ENCODE measurements around the gene EFCAB5.
"Not testable (repeated sequence)": the region's sequence is repeated elsewhere in the genome, so short reads cannot be mapped to it uniquely, and the experiment has no call there.

EFCAB5 gene

GRCh38 chr17:29941334-29941733 lies at the start of gene EFCAB5:
Gene EFCAB5 (plus strand): TSS chr17:29941634. CDS start chr17:29941797, 163 bp downstream.
- no peak for DNase-seq

- DNase-seq, result no peak
Observed at GRCh38 chr17:29892201-29892600, 49.2 kb upstream of the EFCAB5 start.

- DNase-seq, result not testable (repeated sequence)
Observed at GRCh38 chr17:29897136-29897535, 44.3 kb upstream of the EFCAB5 start.

DNA sequence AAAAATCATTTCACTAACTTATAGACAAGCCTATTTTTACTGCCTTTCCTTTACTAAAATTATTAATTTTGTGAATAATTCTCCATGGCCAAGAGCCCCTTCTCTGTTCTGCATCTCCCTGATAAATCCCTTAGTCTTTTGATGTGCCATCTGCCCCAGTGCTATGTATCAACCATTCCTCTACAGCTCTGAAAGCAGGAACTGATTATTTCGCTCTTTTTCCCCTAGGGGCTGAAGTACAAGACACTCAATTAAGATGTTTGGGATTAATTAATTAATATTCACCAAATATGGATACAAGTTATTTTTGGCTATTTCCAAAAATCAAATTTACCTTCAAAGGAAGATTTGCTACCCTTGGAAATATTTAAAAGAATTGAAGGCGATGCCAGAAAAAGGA lies 38.0 kb upstream of the EFCAB5 start:
- DNase-seq, result no peak

DNA sequence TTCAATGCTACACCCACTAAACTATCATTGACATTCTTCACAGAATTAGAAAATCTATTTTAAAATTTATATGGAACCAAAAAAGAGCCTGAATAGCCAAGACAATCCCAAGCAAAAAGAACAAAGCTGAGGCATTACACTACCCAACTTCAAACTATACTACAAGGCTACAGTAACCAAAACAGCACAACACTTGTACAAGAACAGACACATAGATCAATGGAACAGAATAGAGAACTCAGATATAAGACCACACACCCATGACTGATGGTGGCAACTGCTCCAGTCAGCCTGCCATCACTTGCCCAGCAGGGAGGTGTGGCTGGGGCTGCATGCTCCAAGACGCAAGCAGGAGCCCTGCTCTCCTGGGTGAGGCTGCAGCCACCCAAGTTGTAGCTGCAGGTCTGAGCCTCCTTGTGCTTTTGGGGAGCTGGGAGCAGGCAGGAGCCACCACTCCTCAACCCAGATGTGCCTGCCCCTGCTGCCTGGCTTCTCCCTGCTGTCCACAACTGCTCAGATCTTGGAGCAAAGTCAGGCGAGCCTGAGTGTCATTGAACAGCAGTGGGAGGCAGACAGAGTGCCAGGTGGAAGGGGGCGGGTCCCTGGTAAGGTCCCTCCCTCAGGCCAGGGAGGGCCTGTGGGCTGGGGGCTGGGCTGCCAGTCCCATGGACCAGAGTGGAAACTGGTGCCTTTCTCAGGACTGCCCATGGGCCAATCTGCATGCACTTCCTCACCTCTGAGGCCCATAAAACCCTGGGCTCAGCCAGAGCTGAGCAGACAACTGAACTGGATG lies 36.2 kb upstream of the EFCAB5 start:
- no peak for DNase-seq

- DNase-seq, result no peak
Observed at GRCh38 chr17:29905879-29906167, 35.6 kb upstream of the EFCAB5 start.

- DNase-seq, result no peak
Observed at GRCh38 chr17:29906969-29907368, 34.5 kb upstream of the EFCAB5 start.

DNA sequence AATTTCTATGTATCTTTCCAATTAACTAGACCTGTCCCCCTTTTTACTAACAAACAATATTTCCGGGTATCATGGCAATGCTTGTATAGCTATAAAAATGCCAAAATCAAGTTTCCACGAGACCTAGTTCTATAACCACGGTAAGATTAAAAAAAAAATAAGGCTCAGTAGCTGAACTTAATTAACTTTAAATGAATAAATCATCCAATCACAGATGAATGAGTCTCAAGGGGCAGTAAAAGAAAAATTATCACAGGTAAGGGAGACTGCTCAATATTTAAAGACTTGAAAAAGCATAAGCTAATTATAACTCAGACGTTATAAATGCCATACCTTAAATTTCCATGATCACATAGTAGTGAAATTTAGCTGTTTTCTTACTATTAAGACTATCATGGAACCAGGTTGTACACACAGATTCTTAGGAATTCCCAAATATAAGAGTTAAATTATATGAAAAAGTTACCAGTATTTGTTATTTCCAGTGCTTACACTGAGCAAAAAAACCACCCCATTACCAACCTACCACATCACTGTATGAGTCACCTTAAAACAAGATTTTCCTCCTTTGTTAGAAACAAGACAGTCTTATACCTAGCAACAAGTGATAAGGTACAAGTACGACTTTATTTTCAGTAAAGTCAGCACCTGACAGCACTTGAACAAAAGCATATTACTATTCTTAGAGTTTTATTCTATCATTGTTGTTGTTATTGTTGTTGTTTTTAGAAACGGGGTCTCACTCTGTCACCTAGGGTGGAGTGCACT lies 32.0 kb upstream of the EFCAB5 start:
- DNase-seq, result no peak

DNA sequence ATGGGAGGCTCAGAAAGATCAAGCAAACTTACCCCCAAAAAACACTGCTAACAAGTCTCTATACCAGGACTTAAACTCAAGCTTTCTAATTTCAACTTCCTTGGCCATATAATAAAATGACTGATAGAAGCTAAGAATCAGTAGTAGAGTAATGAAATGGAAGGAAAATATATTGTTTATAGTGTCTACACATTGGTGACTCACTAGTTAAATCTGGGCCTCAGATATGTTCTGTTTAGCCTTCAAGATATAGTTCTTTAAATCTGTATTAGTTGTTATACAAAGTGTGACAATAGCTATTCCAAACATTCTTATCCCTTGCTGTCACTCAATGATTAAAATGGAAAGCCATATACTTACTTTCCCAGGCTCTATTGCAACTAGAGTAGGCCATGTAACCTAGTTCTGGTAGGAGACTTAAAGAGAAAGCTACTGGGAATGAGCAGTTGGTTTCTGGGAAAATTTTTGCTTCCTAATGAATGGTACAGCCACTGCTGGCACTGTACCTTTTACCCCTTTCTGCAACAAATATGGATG lies 29.7 kb upstream of the EFCAB5 start:
- DNase-seq, result no peak

DNA sequence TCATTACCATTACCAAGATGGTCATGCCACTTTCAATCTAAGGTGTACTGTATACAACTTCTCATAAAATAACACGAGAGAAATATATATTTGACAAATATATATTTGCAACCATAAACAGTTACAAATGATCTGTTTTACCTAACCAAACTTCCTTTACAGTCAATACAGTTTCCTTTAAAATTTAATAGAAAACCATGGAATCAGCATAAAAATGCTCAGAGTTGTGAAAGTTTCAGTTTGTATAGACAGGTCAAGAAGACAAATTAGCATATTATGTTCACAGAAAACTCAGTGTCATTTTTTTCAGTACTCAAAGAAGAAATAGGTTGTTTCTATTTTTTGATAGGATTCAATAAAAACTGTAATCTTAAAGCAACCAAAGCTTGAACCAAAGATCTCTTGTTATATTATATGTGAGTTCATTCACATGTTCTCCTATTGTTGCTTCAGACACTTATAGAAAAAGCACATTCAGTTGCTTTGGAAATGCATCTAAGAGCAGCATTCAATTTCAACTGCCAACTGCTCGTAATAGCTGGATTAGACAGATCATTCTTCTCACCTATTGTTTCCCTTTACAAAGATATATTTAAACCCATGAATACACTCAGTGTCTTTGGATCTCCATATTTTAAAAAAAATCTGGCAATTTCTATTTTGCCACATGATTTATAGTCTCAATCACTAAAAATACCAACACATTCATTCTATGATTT lies 26.5 kb upstream of the EFCAB5 start:
- DNase-seq, result no peak

- DNase-seq, result no peak
Observed at GRCh38 chr17:29918016-29918415, 23.4 kb upstream of the EFCAB5 start.

GRCh38 chr17:29918922-29919856 lies 22.2 kb upstream of the EFCAB5 start:
- peak in 1 of 2 experiments; percentile 14 for DNase-seq

DNA sequence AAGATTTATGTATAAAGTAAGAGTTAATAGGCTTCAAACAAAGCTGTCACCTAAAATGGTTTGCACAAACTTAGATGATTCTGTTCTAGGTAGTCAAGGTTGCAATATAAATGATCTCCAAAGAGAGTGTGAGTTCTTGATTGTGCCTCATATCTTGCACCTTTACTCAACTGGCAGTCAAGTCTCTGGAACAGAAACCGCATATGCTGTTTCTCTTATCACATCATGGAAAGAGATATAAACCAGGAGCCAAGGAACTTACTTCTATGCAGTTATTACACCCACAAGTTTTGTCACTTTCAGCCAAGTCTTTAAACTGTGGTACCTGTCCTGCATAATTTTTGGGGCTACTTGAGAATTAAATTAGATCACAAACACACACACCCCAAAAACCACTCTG lies 16.6 kb upstream of the EFCAB5 start:
- no peak for DNase-seq

DNA sequence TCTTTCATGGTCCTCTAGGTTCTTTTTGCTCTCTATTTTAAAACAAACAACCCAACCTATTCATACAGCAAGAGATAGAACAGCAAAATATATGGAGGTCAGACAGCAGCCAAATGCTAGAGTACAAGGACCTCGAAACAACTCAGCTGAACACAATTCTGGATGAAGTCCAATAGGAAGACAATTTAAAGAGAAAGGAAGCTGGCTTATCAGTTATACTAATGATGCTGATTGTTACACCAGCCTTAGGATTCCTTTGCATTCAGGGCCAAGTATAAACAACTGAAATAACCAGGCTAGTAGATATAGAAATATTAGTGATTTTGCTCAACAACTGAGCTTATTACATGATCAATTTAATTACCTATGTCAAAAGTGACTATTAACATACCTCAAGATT lies 13.9 kb upstream of the EFCAB5 start:
- DNase-seq, result no peak

DNA sequence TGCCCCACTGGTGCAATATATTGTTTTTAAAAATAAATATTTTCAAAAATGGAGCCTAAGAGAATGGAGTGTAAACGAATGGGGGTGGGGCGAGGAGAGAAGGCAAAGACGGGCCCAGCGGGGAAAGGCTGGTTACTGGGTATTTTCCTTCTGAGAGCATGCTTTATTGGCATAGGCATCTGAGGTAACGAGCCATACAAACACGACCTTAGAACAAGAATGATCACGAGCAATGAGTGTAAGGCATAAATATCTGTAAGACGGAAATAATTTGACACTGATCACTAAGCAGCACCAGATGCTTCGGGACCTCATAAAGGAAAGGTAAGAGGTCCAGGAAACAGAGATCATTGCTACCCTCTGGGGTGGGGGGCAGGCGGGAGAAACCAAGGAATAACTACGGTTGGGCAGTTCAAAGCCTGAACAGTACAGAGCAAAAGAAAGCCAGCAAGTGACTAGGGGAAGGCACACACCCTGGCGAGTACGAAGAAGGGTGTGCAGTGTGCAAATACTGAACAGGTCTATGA lies 12.4 kb upstream of the EFCAB5 start:
- DNase-seq, result peak in 1 of 2 experiments; percentile 35

DNA sequence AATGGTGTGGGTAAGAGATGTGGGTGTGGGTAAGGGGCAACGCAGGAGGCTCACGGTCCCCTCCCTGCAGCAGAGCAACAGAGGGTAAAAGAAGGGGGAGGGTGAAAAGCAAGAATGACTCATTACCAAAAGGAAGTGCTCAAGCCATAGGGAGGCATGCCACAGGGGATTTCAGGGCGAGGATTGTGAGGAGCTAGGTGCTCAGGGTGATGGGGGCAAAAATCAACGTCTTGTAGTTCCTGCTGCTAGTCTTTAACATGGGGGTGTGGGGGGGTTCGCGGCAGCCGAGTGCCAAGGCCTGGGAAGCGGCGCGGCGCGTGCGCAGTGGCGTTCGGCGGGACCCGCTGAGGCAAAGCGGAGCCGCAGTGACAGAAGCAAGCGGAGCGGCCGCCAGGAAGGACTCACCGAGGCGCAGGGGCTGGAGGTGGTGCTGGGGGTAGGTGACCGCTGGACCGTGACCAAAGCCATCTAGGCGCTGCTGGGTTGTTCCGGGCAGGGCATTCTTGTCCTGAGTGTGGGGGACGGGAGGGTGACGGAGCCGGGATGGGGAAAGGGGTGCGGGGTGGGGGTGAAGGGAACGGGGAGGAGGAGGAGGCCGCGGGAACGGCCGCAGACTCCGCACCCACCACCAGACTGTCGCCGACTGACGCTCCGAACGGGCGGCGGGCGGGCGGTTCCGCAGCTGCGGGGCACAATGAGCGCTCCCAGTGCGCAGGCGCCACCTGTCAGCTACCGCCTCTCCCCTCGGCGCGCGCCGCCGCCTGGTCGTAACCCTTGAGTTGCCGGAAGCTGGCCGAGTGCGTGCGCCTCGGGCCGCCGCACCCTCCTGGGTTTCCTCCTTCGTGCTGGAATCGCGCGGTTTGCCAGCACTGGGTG lies 11.7 kb upstream of the EFCAB5 start, which contains the start of gene SSH2:
SSH2 (minus strand) TSS at position 696 of the 876 bp plus-strand sequence; CDS start at position 468, 228 bp downstream.
- DNase-seq, result peak; percentile 90 to 93

GRCh38 chr17:29930409-29931010 lies 10.9 kb upstream of the EFCAB5 start:
- peak; percentile 65 to 77 for DNase-seq

DNA sequence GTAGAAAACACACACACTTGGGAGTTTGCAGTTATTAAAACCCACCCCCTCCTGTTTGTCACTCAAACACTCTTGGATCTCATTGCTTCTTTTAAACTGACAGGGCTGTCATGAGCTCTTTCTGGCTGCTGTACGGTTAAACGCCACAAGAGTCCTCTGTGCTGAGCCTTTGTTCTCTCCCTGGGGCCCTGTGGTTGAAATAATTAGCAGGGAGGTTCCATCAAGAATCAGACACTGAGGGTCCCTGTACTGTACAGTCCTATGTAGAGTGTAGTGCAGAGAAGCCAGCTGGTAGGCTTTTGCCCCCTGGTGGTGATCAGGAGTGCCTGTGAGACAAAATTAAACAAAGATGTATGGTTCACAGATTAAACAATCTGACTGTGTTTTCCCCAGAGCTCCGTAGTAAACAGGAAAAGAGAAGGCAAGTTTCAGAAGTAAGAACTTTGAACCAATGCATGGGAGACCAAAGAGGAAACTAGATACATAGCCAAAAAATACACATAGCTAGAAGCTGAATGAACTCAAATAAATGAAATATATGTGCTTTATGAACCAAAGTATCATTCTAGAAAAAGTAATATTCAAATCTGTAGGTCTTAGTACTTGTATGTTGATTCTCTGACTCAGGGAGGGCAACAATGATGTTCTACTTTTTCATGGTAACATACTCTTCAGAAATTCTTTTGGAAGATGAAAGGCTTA lies 10.1 kb upstream of the EFCAB5 start:
- peak; percentile 87 to 94 for DNase-seq

- no peak for DNase-seq
Observed at GRCh38 chr17:29933379-29933778, 8.1 kb upstream of the EFCAB5 start.

DNA sequence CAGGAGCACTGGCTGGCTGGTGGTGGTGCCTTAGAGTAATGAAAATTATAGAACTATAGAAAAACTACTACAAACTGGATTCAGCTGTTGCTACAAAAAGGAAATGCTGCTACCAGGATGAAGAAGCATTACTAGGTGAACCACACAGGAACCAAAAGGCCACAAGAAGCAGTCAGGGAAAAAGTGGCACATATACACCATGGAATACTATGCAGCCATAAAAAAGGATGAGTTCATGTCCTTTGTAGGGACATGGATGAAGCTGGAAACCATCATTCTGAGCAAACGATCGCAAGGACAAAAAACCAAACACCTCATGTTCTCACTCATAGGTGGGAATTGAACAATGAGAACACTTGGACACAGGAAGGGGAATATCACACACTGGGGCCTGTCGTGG lies 5.5 kb upstream of the EFCAB5 start:
- not testable (repeated sequence) for DNase-seq

Measured in AML-193 (cell line).